H54 (cell line): Measurements from ENCODE around the gene TSPOAP1.

Source experiments
- DNase-seq: peaks from one replicate; pipeline ENCODE4 v3.0.0; 2011; ENCODE audit warnings: low spot score, mixed read lengths; ENCODE audit not compliant: insufficient read length
- FAIRE-seq: peaks from 3 replicates; lab custom pipeline; 2011; peaks lifted over from hg19 to GRCh38; lab: Jason Lieb, UNC
- POLR2A ChIP-seq: IDR thresholded peaks from 2 replicates; pipeline ENCODE4 v1.6.1; 2011; ENCODE audit warnings: low read depth, mild to moderate bottlenecking, low read length

TSPOAP1 gene

GRCh38 chr17:58331815-58332777 lies 3.5 kb upstream of the TSPOAP1 start:
- no peak for TF ChIP-seq POLR2A
- FAIRE-seq (no peak), DNase-seq (no peak)

- no peak for TF ChIP-seq POLR2A
- DNase-seq (no peak), FAIRE-seq (no peak)
Observed at GRCh38 chr17:58330997-58331814, 2.6 kb upstream of the TSPOAP1 start.

- FAIRE-seq (no peak), DNase-seq (no peak)
- no peak for TF ChIP-seq POLR2A
Observed at GRCh38 chr17:58330538-58330996, 2.0 kb upstream of the TSPOAP1 start.

GRCh38 chr17:58329810-58330537 lies 1.4 kb upstream of the TSPOAP1 start:
- FAIRE-seq: no peak
- no peak for TF ChIP-seq POLR2A
- DNase-seq: no peak

- FAIRE-seq (no peak), DNase-seq (no peak)
- TF ChIP-seq POLR2A: no peak
Observed at GRCh38 chr17:58329035-58329809, 627 bp upstream of the TSPOAP1 start.

- no peak for TF ChIP-seq POLR2A
- FAIRE-seq: no peak
- DNase-seq: no peak
Observed at GRCh38 chr17:58327363-58328194, 1.0 kb downstream of the TSPOAP1 start.

- no peak for DNase-seq
- FAIRE-seq: no peak
- TF ChIP-seq POLR2A: no peak
Observed at GRCh38 chr17:58326609-58327362, 1.8 kb downstream of the TSPOAP1 start.

- TF ChIP-seq POLR2A: no peak
- FAIRE-seq (no peak), DNase-seq (peak; percentile 78)
Observed at GRCh38 chr17:58325976-58326468, 2.6 kb downstream of the TSPOAP1 start.

- no peak for FAIRE-seq
- no peak for TF ChIP-seq POLR2A
- DNase-seq: no peak
Observed at GRCh38 chr17:58325289-58325726, 3.3 kb downstream of the TSPOAP1 start.

- TF ChIP-seq POLR2A: no peak
- DNase-seq: no peak
- no peak for FAIRE-seq
Observed at GRCh38 chr17:58324409-58325288, 3.9 kb downstream of the TSPOAP1 start.
